ENCODE measurements around the gene EHD1. TPM values are rescaled to one million over a fixed set of nuclear protein-coding genes. Genes with fewer than 3 reads are reported as not detected.

Gene EHD1
- total RNA-seq, 4 donors from 2014 or later: 35.2 to 93.9 (median 42.6) TPM

DNA sequence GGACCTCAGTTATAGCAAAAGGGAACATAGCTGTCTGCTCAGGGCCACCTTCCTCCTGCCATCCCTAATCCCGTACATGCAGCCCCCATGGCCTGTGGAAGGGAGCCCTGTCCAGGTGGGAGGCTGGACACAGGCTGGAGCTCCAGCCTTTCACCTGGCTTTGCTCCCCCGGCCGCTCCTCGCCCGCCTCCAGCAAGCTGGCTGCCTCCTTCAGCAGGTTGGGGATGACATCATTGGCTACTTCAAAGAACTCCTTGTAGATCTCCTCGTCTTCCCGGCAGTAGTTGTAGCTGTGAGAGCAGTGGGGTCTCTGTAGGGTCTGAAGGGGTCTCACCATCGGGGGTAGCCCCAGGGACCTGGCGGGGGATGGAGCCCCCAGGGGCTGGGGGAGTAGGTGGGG lies 72.9 kb downstream of the EHD1 start:
- Histone ChIP-seq H3K27me3 (no peaks in the 10 kb centered on the region), H3K9me3 (no peaks in the 10 kb centered on the region), H3K36me3 (peaks cover 0 to 42% (median 0%) of the 10 kb centered on the region in 3 donors), H3K27ac (no peak overlapping the region), H3K4me3 (no peak overlapping the region), H3K4me1 (peaks cover 0 to 50% (median 22%) of the 10 kb centered on the region in 4 donors)
- WGBS, 2 donors: 87 to 89% methylated on average over 7 to 8 of the region's 9 CpGs
- no peak for DNase-seq (ENCODE audit: low spot score in 2 of 2)
- no peak for TF ChIP-seq EP300 (IDR thresholded peaks at IDR 0.05)
- TF ChIP-seq POLR2A (IDR thresholded peaks at IDR 0.05): no peak
- TF ChIP-seq, protein P1, sequence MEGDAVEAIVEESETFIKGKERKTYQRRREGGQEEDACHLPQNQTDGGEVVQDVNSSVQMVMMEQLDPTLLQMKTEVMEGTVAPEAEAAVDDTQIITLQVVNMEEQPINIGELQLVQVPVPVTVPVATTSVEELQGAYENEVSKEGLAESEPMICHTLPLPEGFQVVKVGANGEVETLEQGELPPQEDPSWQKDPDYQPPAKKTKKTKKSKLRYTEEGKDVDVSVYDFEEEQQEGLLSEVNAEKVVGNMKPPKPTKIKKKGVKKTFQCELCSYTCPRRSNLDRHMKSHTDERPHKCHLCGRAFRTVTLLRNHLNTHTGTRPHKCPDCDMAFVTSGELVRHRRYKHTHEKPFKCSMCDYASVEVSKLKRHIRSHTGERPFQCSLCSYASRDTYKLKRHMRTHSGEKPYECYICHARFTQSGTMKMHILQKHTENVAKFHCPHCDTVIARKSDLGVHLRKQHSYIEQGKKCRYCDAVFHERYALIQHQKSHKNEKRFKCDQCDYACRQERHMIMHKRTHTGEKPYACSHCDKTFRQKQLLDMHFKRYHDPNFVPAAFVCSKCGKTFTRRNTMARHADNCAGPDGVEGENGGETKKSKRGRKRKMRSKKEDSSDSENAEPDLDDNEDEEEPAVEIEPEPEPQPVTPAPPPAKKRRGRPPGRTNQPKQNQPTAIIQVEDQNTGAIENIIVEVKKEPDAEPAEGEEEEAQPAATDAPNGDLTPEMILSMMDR (IDR thresholded peaks at IDR 0.05): no peak

DNA sequence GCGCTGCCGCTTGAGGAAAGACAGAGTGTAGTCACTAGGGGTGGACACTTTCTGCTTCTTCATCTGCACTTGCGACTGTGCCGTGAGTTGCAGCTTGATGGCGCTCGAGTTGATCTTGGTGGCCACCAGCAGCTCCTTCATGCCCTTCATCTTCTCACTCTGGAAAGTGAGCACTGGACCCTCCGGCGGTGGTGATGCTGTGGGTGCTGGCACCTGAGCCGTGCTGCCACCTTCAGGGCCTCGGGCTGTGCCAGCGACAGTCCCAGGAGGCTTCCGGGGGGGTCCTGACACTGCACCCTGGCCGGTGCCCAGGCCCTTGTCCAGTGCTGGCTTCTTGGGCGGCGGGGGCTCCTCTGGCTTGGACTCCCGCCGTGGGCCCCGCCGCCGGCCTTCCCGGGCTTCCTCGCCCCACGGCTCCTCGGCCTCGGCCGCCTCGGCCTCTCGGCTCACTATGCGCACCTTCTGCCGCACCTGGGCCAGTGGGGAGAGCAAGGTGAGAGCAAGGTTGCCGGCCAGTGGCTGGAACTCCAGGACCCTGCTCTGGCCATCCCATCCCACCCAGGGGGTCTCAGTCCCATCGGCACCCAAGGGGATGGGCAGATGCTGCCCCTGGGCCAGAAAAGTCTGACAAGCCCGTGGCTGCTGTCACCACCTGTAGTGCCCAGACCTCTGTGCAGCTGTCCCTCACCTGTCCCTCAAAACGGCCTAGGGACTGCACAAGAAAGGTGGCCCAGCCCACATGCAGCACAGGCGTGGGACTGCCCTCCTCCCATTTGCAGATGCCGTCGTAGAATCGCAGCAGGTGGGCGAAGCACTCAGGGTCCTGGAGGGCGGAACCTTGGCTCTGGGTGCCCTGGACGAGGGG lies 73.8 kb downstream of the EHD1 start:
- Histone ChIP-seq H3K36me3 (peaks cover 0 to 49% (median 0%) of the 10 kb centered on the region in 3 donors), H3K9me3 (no peaks in the 10 kb centered on the region), H3K4me1 (peaks cover 0 to 45% (median 18%) of the 10 kb centered on the region in 4 donors), H3K27ac (peak overlapping the region; percentile 62 to 94 (median 89)), H3K4me3 (no peak overlapping the region), H3K27me3 (no peaks in the 10 kb centered on the region)
- WGBS, 2 donors: 90 to 93% methylated on average over 22 to 41 of the region's 41 CpGs
- no peak for DNase-seq (ENCODE audit: low spot score in 2 of 2)
- no peak for TF ChIP-seq POLR2A (IDR thresholded peaks at IDR 0.05)
- no peak for TF ChIP-seq EP300 (IDR thresholded peaks at IDR 0.05)
- TF ChIP-seq, protein P1 (IDR thresholded peaks at IDR 0.05): no peak

DNA sequence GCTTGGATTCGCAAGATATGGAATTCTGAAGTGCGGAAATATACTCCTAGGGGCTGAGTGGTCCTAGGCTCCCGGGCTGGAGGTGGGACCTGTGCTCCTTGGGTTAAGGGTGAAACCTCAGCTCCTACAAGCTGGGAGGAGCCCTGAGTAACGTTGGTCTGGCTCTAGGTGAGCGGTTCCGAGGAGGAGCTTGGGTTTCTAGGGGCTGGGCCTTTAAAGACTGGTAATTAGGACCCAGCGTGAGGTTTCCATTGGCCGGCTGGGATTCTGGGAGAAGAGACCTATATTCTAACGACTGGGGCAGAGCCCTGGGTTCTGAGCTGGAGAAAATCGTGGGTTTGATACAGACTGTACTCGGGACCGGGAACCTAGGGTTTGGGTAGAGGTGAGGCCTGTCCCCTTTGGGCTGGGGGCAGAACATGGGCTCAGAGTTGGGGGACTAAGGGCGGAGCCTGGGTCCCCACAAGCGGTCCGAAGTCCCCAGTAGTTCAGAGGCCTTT lies 74.5 kb downstream of the EHD1 start:
- Histone ChIP-seq H3K36me3 (peaks cover 0 to 56% (median 0%) of the 10 kb centered on the region in 3 donors), H3K27me3 (no peaks in the 10 kb centered on the region), H3K4me1 (peaks cover 0 to 38% (median 13%) of the 10 kb centered on the region in 4 donors), H3K27ac (peak overlapping the region; percentile 62 to 94 (median 89)), H3K4me3 (peak overlapping the region; percentile 41 to 72 (median 57)), H3K9me3 (no peaks in the 10 kb centered on the region)
- TF ChIP-seq POLR2A (IDR thresholded peaks at IDR 0.05): no peak
- no peak for TF ChIP-seq EP300 (IDR thresholded peaks at IDR 0.05)
- TF ChIP-seq, protein P1 (IDR thresholded peaks at IDR 0.05): no peak
- DNase-seq (ENCODE audit: low spot score in 2 of 2): no peak
- 33 to 43% methylated on average over 15 of the region's 15 CpGs for WGBS, 2 donors

DNA sequence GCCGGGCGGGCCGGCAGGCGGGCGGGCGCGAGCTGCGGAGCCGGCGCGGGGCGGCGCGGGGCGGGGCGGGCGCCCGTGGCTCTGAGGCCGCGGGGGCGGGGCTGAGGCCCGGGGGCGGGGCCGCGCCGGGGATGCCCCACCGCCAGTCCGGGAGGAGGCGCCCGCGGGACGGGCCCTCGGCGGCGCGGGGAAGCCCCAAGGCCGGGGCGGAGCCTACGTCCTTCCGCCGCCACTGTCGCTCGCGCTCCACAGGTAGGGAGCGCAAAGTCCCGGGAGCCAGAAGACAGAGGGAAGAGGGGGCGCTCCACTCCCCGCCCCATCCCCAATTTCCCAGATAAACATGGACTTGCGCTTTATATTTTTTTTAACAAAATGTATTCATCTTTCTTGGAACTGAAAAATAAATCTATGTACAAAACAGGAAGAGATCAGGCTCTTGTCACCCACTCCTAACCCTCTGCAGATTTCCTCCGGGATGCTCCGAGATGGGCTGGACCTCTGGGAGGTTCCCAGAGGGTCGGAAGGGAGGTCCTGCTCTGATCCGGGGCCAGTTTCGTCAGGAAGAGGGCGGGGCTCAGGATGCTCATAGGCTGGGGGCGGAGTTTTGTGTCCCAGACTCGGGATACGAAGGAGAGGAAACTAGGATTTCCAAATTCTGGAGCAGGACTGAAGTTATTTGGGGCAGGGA lies 75.1 kb downstream of the EHD1 start, which contains the start of gene MAP4K2:
Gene MAP4K2 (minus strand): TSS at position 57 of the 688 bp plus-strand sequence. CDS start 65 bp downstream, outside the sequence.
- Histone ChIP-seq H3K27ac (peak within 1 kb of the TSS; percentile 72 to 94 (median 89)), H3K4me3 (peak within 1 kb of the TSS; percentile 41 to 73 (median 70)), H3K4me1 (peaks cover 0 to 33% (median 13%) of the 10 kb centered on the region in 4 donors), H3K9me3 (no peaks in the 10 kb centered on the region), H3K27me3 (no peaks in the 10 kb centered on the region), H3K36me3 (peaks cover 0 to 60% (median 0%) of the 10 kb centered on the region in 3 donors)
- 0% methylated on average over 22 to 23 of the region's 58 CpGs for WGBS, 2 donors
- DNase-seq (ENCODE audit: low spot score in 2 of 2): peak; percentile 83 to 91
- TF ChIP-seq, protein P1 (IDR thresholded peaks at IDR 0.05): peak in 4 of 5 experiments; percentile 14 to 49 (median 40)
- TF ChIP-seq POLR2A (IDR thresholded peaks at IDR 0.05) (no peak), EP300 (IDR thresholded peaks at IDR 0.05) (peak; percentile 62 to 64)
